ENCODE results near the gene CD2.

GRCh38 chr1:116805398-116805797, 51.2 kb downstream of the CD2 start:
- no peak for TF ChIP-seq CTCF (IDR thresholded peaks at IDR 0.05 in 4 of 5, conservative IDR thresholded peaks at IDR 0.05 in 1 of 5)
- TF ChIP-seq POLR2A (IDR thresholded peaks at IDR 0.05), result no peak
